Measurements from ENCODE around the gene PRICKLE3.
A peak's percentile ranks its signal among the peaks of the same experiment; 100 is the strongest.
"Not testable (repeated sequence)": the region's sequence is repeated elsewhere in the genome, so short reads cannot be mapped to it uniquely, and the experiment has no call there.

Gene PRICKLE3

GRCh38 chrX:49155900-49156837, 30.0 kb downstream of the PRICKLE3 start:
- peak; percentile 91 for DNase-seq (ENCODE audit: low spot score)

GRCh38 chrX:49155243-49155899, 30.8 kb downstream of the PRICKLE3 start:
- peak; percentile 50 for DNase-seq (ENCODE audit: low spot score)

GRCh38 chrX:49153467-49153866, 32.7 kb downstream of the PRICKLE3 start:
- no peak for DNase-seq (ENCODE audit: low spot score)

- DNase-seq (ENCODE audit: low spot score), result not testable (repeated sequence)
Measured at GRCh38 chrX:49149291-49149690, 36.9 kb downstream of the PRICKLE3 start.

GRCh38 chrX:49148390-49149100, 37.6 kb downstream of the PRICKLE3 start:
- DNase-seq (ENCODE audit: low spot score), result not testable (repeated sequence)

- no peak for DNase-seq (ENCODE audit: low spot score)
Measured at GRCh38 chrX:49147936-49148335, 38.2 kb downstream of the PRICKLE3 start.

- no peak for DNase-seq (ENCODE audit: low spot score)
Measured at GRCh38 chrX:49147282-49147681, 38.9 kb downstream of the PRICKLE3 start.

GRCh38 chrX:49143154-49143553, 43.0 kb downstream of the PRICKLE3 start:
- DNase-seq (ENCODE audit: low spot score), result not testable (repeated sequence)

GRCh38 chrX:49142264-49142663, 43.9 kb downstream of the PRICKLE3 start:
- DNase-seq (ENCODE audit: low spot score), result not testable (repeated sequence)

- no peak for DNase-seq (ENCODE audit: low spot score)
Measured at GRCh38 chrX:49139713-49140112, 46.5 kb downstream of the PRICKLE3 start.

- no peak for DNase-seq (ENCODE audit: low spot score)
Measured at GRCh38 chrX:49137492-49137891, 48.7 kb downstream of the PRICKLE3 start.

GRCh38 chrX:49133759-49134158, 52.4 kb downstream of the PRICKLE3 start:
- DNase-seq (ENCODE audit: low spot score), result no peak

- not testable (repeated sequence) for DNase-seq (ENCODE audit: low spot score)
Measured at GRCh38 chrX:49132275-49132674, 53.9 kb downstream of the PRICKLE3 start.

- no peak for DNase-seq (ENCODE audit: low spot score)
Measured at GRCh38 chrX:49129427-49129826, 56.7 kb downstream of the PRICKLE3 start.

- not testable (repeated sequence) for DNase-seq (ENCODE audit: low spot score)
Measured at GRCh38 chrX:49127742-49128258, 58.4 kb downstream of the PRICKLE3 start.

All from AG08396 (cell line).